ENCODE results near the gene ETV1. TPM values are rescaled to one million over a fixed set of nuclear protein-coding genes. Genes with fewer than 3 reads are reported as not detected.

The ETV1 gene
- total RNA-seq, 2 donors from 2014 or later: 15.8 to 31.2 TPM

- no peak overlapping the region for H3K4me3 Mint-ChIP-seq
- no peak for TF ChIP-seq CTCF (conservative IDR thresholded peaks at IDR 0.05)
- Histone ChIP-seq H3K36me3 (ENCODE audit: control insufficient read depth, insufficient read depth, low read length) (no peaks in the 10 kb centered on the region), H3K4me3 (ENCODE audit: low read length) (no peak overlapping the region), H3K27me3 (ENCODE audit: control insufficient read depth, insufficient read depth, low read length, poor library complexity, severe bottlenecking) (no peaks in the 10 kb centered on the region), H3K9ac (ENCODE audit: extremely low read depth, low read length, poor library complexity, severe bottlenecking) (no peak overlapping the region), H3K9me3 (ENCODE audit: control insufficient read depth, low read length) (no peaks in the 10 kb centered on the region), H3K4me1 (ENCODE audit: control insufficient read depth, insufficient read depth, low read length) (no peaks in the 10 kb centered on the region), H3K27ac (ENCODE audit: low read depth, low read length) (no peak overlapping the region)
- DNase-seq: no peak
- no peaks in the 10 kb centered on the region for H3K27me3 Mint-ChIP-seq (ENCODE audit: insufficient read depth)
- no peaks in the 10 kb centered on the region for H3K4me1 Mint-ChIP-seq
- no peaks in the 10 kb centered on the region for H3K36me3 Mint-ChIP-seq (ENCODE audit: low read depth)
- H3K9me3 Mint-ChIP-seq: no peaks in the 10 kb centered on the region
- no peak overlapping the region for H3K27ac Mint-ChIP-seq
These were observed 110.3 kb downstream of the ETV1 start for GRCh38 chr7:13879143-13879542.

- Histone ChIP-seq H3K27ac (ENCODE audit: low read depth, low read length) (no peak overlapping the region), H3K9me3 (ENCODE audit: control insufficient read depth, low read length) (no peaks in the 10 kb centered on the region), H3K4me3 (ENCODE audit: low read length) (no peak overlapping the region), H3K4me1 (ENCODE audit: control insufficient read depth, insufficient read depth, low read length) (no peaks in the 10 kb centered on the region), H3K9ac (ENCODE audit: extremely low read depth, low read length, poor library complexity, severe bottlenecking) (no peak overlapping the region), H3K36me3 (ENCODE audit: control insufficient read depth, insufficient read depth, low read length) (no peaks in the 10 kb centered on the region), H3K27me3 (ENCODE audit: control insufficient read depth, insufficient read depth, low read length, poor library complexity, severe bottlenecking) (no peaks in the 10 kb centered on the region)
- H3K36me3 Mint-ChIP-seq (ENCODE audit: low read depth): no peaks in the 10 kb centered on the region
- no peaks in the 10 kb centered on the region for H3K9me3 Mint-ChIP-seq
- H3K27ac Mint-ChIP-seq: no peak overlapping the region
- no peaks in the 10 kb centered on the region for H3K4me1 Mint-ChIP-seq
- TF ChIP-seq CTCF (conservative IDR thresholded peaks at IDR 0.05): no peak
- H3K27me3 Mint-ChIP-seq (ENCODE audit: insufficient read depth): no peaks in the 10 kb centered on the region
- no peak for DNase-seq
- no peak overlapping the region for H3K4me3 Mint-ChIP-seq
These were observed 111.3 kb downstream of the ETV1 start for GRCh38 chr7:13878154-13878553.

- no peaks in the 10 kb centered on the region for H3K27me3 Mint-ChIP-seq (ENCODE audit: insufficient read depth)
- Histone ChIP-seq H3K4me1 (ENCODE audit: control insufficient read depth, insufficient read depth, low read length) (no peaks in the 10 kb centered on the region), H3K4me3 (ENCODE audit: low read length) (no peak overlapping the region), H3K27ac (ENCODE audit: low read depth, low read length) (no peak overlapping the region), H3K9me3 (ENCODE audit: control insufficient read depth, low read length) (no peaks in the 10 kb centered on the region), H3K36me3 (ENCODE audit: control insufficient read depth, insufficient read depth, low read length) (no peaks in the 10 kb centered on the region), H3K9ac (ENCODE audit: extremely low read depth, low read length, poor library complexity, severe bottlenecking) (no peak overlapping the region), H3K27me3 (ENCODE audit: control insufficient read depth, insufficient read depth, low read length, poor library complexity, severe bottlenecking) (no peaks in the 10 kb centered on the region)
- no peak for TF ChIP-seq CTCF (conservative IDR thresholded peaks at IDR 0.05)
- DNase-seq: no peak
- H3K27ac Mint-ChIP-seq: no peak overlapping the region
- no peaks in the 10 kb centered on the region for H3K9me3 Mint-ChIP-seq
- H3K36me3 Mint-ChIP-seq (ENCODE audit: low read depth): no peaks in the 10 kb centered on the region
- no peak overlapping the region for H3K4me3 Mint-ChIP-seq
- WGBS, 2 experiments (ENCODE audit: insufficient coverage in 1 of 2, insufficient read length in 1 of 2): 87 to 96% methylated on average over 4 to 5 of the region's 5 CpGs
- H3K4me1 Mint-ChIP-seq: no peaks in the 10 kb centered on the region
These were observed 113.9 kb downstream of the ETV1 start for GRCh38 chr7:13875496-13876074.
